ENCODE results near the gene PRCP. TPM values are rescaled to one million over a fixed set of nuclear protein-coding genes. Genes with fewer than 3 reads are reported as not detected.

PRCP gene
- total and polyA plus RNA-seq, 2 donors (not counting 1 experiment from before 2014, with no cell fraction given): 24.6 to 37.7 TPM

GRCh38 chr11:82872377-82873150, 27.7 kb downstream of the PRCP start:
- Histone ChIP-seq H3K4me3 (ENCODE audit: control extremely low read depth in 1 of 5, extremely low read depth in 1 of 5, insufficient read depth in 1 of 5, low read depth in 2 of 5, low read length in 4 of 5) (no peak overlapping the region), H4K20me1 (ENCODE audit: control insufficient read depth, insufficient read depth, low read length, poor library complexity, severe bottlenecking) (peaks cover 19% of the 10 kb centered on the region), H3K27ac (ENCODE audit: low read length in 2 of 2) (no peak overlapping the region), H3K9me3 (ENCODE audit: control extremely low read depth in 1 of 3, control insufficient read depth in 2 of 3, insufficient read depth in 1 of 3, low read length in 2 of 3) (peaks cover 0 to 4% (median 1%) of the 10 kb centered on the region in 3 donors), H3K27me3 (replicated peaks in 1 of 4; ENCODE audit: control extremely low read depth in 1 of 4, control insufficient read depth in 3 of 4, insufficient read depth in 4 of 4, low read length in 3 of 4) (no peaks in the 10 kb centered on the region), H3K79me2 (ENCODE audit: control insufficient read depth, insufficient read depth, low read length) (peaks cover 35% of the 10 kb centered on the region), H3K9ac (ENCODE audit: low read length) (no peak overlapping the region), H3K36me3 (replicated peaks in 1 of 2; ENCODE audit: control extremely low read depth in 1 of 2, control insufficient read depth in 1 of 2, extremely low read depth in 1 of 2, insufficient read depth in 2 of 2, low read length in 1 of 2) (no peaks in the 10 kb centered on the region), H3K4me1 (ENCODE audit: control insufficient read depth in 2 of 2, insufficient read depth in 2 of 2, low read length in 2 of 2) (peaks cover 1 to 2% of the 10 kb centered on the region in 2 donors), H2AFZ (ENCODE audit: insufficient read depth, low read depth, low read length, poor library complexity, severe bottlenecking) (no peak overlapping the region), H3K4me2 (replicated peaks; ENCODE audit: low read depth, low read length, poor library complexity, severe bottlenecking) (no peak overlapping the region)
- 96% methylated on average over 6 of the region's 7 CpGs for WGBS (ENCODE audit: insufficient coverage)
- no peaks in the 10 kb centered on the region for H3K27me3 Mint-ChIP-seq
- POLR2A ChIA-PET: no interaction called here
- TF ChIP-seq EZH2 (IDR thresholded peaks at IDR 0.05; ENCODE audit: borderline replicate concordance, insufficient read depth, low read depth, low read length, poor library complexity, severe bottlenecking) (no peak), CTCF (IDR thresholded peaks at IDR 0.05) (no peak)
- intact Hi-C loops (cut with micrococcal nuclease): no loop called here
- CTCF ChIA-PET: interaction anchor here (0.7 to 1.4 kb wide), 2 partner anchors 29 to 851 kb away, joined by 3 read pairs; partner anchors contain the start of gene DDIAS
- no peak overlapping the region for H3K27ac Mint-ChIP-seq
- ATAC-seq (ENCODE audit: low read depth): no peak
- no peak for DNase-seq
- H3K4me3 Mint-ChIP-seq: no peak overlapping the region
- H3K4me1 Mint-ChIP-seq: peaks cover 6% of the 10 kb centered on the region
- no peaks in the 10 kb centered on the region for H3K9me3 Mint-ChIP-seq (ENCODE audit: insufficient read depth)

- ATAC-seq (ENCODE audit: low read depth) (no peak), DNase-seq (no peak)
- Mint-ChIP-seq H3K27me3 (no peaks in the 10 kb centered on the region), H3K4me1 (peaks cover 10% of the 10 kb centered on the region), H3K9me3 (ENCODE audit: insufficient read depth) (no peaks in the 10 kb centered on the region), H3K4me3 (no peak overlapping the region), H3K27ac (no peak overlapping the region)
- ChIA-PET POLR2A (no interaction called here), CTCF (interaction anchor here (1.4 to 7.4 kb wide), 2 partner anchors 30 to 377 kb away, joined by 3 to 151 read pairs; partner anchors contain the start of gene DDIAS)
- WGBS (ENCODE audit: insufficient coverage): no CpG with 5 or more reads among the region's 2 CpGs
- TF ChIP-seq EZH2 (IDR thresholded peaks at IDR 0.05; ENCODE audit: borderline replicate concordance, insufficient read depth, low read depth, low read length, poor library complexity, severe bottlenecking) (no peak), CTCF (IDR thresholded peaks at IDR 0.05) (no peak)
- intact Hi-C loops (cut with micrococcal nuclease): no loop called here
- Histone ChIP-seq H3K4me1 (ENCODE audit: control insufficient read depth in 2 of 2, insufficient read depth in 2 of 2, low read length in 2 of 2) (peaks cover 6% of the 10 kb centered on the region in 2 donors), H3K4me3 (ENCODE audit: control extremely low read depth in 1 of 5, extremely low read depth in 1 of 5, insufficient read depth in 1 of 5, low read depth in 2 of 5, low read length in 4 of 5) (no peak overlapping the region), H3K9me3 (ENCODE audit: control extremely low read depth in 1 of 3, control insufficient read depth in 2 of 3, insufficient read depth in 1 of 3, low read length in 2 of 3) (no peaks in the 10 kb centered on the region), H3K4me2 (replicated peaks; ENCODE audit: low read depth, low read length, poor library complexity, severe bottlenecking) (no peak overlapping the region), H3K27ac (ENCODE audit: low read length in 2 of 2) (no peak overlapping the region), H3K9ac (ENCODE audit: low read length) (no peak overlapping the region), H3K27me3 (replicated peaks in 1 of 4; ENCODE audit: control extremely low read depth in 1 of 4, control insufficient read depth in 3 of 4, insufficient read depth in 4 of 4, low read length in 3 of 4) (no peaks in the 10 kb centered on the region), H2AFZ (ENCODE audit: insufficient read depth, low read depth, low read length, poor library complexity, severe bottlenecking) (no peak overlapping the region), H3K36me3 (replicated peaks in 1 of 2; ENCODE audit: control extremely low read depth in 1 of 2, control insufficient read depth in 1 of 2, extremely low read depth in 1 of 2, insufficient read depth in 2 of 2, low read length in 1 of 2) (no peaks in the 10 kb centered on the region), H3K79me2 (ENCODE audit: control insufficient read depth, insufficient read depth, low read length) (peaks cover 44% of the 10 kb centered on the region), H4K20me1 (ENCODE audit: control insufficient read depth, insufficient read depth, low read length, poor library complexity, severe bottlenecking) (peaks cover 19% of the 10 kb centered on the region)
Observed at GRCh38 chr11:82871646-82872045, 28.6 kb downstream of the PRCP start.

Data from B cell (primary cell).